NB4 (cell line): ENCODE measurements around the gene RTKN.
"Not testable (repeated sequence)": the region's sequence is repeated elsewhere in the genome, so short reads cannot be mapped to it uniquely, and the experiment has no call there.

Source experiments
- CTCF ChIP-seq: IDR thresholded peaks from one replicate; pipeline ENCODE4 v1.5.1; 2012; ENCODE audit warnings: low read depth, low read length
- MAX ChIP-seq: IDR thresholded peaks from 2 replicates; pipeline ENCODE4 v1.6.1; 2011; ENCODE audit warnings: low read depth, low read length
- POLR2A ChIP-seq: IDR thresholded peaks from 2 replicates; pipeline ENCODE4 v1.6.1; 2011; ENCODE audit warnings: mild to moderate bottlenecking; ENCODE audit not compliant: insufficient read length; ENCODE audit errors: extremely low read depth

- not testable (repeated sequence) for TF ChIP-seq MAX, POLR2A, CTCF
Measured at GRCh38 chr2:74442483-74443297, 953 bp upstream of the RTKN start.
